Islet precursor cell (in vitro differentiated cells): ENCODE results near the gene FCF1.
A peak's percentile ranks its signal among the peaks of the same experiment; 100 is the strongest.
"Not testable (repeated sequence)": the region's sequence is repeated elsewhere in the genome, so short reads cannot be mapped to it uniquely, and the experiment has no call there.

Experiments
- DNase-seq: peaks from one replicate; pipeline ENCODE4 v3.0.0-alpha.2; 2018

FCF1 gene

DNA sequence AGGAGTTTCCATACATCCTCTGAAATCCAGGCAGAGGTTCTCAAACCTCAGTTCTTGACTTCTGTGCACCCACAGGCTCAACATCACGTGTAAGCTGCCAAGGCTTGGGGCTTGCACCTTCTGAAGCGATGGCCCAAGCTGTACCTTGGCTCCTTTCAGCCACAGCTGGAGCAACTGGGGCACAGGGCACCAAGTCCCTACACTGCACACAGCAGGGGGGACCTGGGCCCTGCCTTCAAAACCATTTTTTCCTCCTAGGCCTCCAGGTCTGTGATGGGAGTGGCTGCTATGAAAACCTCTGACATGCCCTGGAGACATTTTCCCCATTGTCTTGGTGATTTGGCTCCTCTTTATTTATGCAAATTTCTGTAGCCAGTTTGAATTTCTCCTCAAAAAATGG is 10.7 kb upstream of the FCF1 start:
- no peak for DNase-seq

DNA sequence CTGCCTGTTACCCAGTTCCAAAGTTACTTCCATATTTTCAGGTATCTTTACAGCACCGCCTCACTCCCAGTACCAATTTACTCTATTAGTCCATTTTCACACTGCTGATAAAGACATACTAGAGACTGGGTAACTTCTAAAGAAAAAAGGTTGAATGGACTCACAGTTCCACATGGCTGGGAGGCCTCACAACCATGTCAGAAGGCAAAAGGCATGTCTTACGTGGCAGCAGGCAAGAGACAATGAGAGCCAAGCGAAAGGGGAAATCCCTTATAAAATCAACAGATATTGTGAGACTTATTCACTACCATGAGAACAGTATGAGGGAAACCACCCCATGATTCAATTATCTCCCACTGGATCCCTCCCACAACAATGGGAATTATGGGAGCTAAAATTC is 9.9 kb upstream of the FCF1 start:
- DNase-seq, result no peak

DNA sequence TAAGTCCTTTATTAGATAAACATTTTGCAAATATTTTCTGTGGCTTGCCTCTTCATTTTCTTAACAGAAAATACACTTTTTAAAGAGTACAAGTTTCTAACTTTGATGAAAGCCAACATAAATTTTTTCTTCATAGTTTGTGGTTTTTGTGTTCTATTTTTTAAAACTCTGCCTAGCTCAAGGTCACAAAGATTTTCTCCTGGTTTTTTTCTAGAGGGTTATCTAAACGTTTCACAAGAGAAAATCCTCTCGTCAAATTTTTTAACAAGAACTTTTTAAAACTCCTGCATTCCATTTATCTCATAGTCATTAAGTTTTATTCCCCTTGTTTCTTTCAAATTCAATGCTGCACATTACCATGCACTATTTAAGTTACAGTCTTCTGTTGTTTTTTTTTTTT is 8.3 kb upstream of the FCF1 start:
- no peak for DNase-seq

DNA sequence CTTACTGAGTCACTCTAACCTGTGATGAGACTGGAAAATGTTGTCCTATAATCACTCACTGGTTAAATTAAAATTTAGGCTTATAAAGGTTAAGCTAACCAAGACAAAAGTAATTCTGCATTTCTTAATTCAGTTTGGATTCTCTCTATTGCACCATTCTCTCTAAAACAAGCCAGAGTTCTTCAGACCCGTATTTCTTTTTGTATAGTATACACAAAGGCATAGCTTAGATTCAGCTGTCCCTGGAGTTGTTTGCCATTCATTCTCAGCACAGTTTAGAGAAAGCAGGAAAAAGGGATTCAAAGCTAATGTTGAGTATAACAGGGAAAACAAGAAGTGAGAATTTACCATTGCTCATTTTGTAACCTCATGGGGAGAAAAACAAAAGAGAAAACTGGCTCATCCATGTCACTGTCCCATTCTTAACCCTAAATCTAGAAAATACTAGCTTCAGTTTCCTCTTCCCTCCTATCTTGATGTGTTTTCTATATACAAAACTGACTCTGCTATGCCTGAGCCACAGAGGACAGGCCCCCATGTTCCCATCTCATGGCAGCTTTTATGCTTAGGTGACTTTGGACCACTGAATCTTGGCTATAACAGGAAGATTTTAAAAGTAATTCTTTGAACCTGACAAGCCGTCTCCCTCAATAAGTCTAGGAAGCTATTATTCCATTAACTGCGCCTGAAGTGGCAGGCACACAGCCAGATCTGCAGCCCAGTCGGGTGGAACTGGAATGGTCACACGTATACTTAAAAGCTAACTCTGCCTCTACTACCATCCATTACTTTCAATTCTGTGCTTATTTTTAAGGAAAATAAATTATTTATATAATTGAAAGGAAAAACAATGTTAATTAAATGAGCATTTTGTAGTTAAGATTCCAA is 7.1 kb upstream of the FCF1 start:
- DNase-seq, result no peak

DNA sequence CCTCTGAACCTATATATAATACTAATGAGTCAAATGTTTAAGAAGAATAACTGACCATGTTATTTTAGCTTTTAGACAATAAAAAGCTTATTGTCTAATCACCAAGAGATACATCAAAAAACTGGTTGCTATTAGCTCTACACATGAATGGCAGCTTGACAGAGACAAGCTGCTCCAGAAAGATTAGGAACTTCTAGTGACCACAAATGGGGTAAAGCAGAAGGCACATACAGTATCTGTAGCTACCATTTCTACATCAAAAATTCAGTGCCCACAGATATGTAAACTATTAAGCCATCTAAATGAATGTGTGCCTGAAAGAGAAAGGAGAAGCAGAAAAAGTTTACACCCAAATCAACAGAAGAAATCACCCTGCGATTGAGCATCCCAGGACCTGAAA is 2.5 kb upstream of the FCF1 start:
- no peak for DNase-seq

DNA sequence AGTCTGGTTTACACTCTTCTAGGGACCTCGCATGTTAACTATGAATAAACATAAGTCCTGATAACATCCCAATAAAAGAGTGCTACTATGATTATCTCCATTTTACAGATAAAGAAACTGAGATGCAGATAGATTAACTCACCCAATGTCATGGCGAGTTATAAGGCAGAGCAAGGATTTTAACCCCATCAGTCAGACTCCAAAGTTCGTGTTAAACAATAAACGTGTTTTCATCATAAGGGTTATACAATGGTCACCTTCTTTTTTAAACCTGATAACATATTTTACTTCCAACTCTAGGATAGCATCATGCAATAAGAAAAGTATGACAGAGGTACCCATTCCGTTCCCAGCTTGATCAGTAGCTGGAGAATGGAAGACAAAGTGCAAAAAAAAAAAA is 1.3 kb upstream of the FCF1 start:
- DNase-seq, result no peak

DNA sequence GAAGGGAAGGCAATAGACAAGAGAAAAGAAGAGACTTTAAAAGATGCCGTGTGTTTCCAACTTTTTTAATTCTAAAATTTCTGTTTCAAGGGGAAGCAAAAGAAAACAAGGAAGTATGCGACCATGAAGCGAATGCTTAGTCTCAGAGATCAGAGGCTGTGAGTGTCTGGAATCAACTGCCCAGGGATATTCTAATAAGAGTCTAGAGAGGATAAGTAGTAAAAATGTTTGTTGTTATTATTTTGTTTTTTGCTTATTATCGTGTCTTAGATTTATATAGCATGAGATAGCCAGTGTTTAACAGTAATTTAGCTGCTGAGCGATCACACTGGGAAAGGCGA is 421 bp downstream of the FCF1 start:
- no peak for DNase-seq

DNA sequence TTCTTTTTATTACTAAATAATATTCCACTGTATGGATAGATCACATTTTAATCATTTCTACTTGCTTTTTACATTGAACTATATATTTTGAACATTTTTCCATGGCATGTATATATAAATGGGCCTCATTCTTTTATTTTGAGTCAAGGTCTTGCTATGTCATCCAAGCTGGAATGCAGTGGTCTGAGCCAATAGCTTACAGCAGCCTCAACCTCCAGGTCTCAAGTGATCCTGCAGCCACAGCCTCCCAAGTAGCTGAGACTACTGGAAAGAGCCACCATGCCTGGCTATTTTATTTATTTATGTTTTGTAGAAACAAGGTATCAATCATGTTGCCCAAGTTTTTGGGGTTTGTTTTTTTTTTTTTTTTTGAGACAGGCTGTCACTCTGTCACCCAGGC is 7.6 kb downstream of the FCF1 start:
- no peak for DNase-seq

DNA sequence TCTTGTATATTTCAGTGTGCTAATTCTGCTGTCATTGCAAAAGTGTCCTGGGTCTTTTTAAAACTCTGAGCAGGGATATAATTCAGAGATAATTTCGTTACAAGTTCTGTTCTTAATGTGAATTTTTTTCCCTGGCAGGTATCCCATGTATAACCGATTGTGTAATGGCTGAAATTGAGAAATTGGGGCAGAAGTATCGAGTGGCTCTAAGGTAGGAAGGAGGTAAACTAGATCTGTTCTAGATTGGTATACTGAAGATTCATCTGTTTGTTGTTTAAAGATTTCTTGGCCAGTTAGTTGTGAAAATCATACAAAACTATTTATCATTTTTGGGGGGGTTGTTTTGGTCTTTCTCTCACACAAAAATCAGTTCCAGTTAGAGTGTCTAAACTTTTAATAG is 10.2 kb downstream of the FCF1 start:
- DNase-seq, result no peak

DNA sequence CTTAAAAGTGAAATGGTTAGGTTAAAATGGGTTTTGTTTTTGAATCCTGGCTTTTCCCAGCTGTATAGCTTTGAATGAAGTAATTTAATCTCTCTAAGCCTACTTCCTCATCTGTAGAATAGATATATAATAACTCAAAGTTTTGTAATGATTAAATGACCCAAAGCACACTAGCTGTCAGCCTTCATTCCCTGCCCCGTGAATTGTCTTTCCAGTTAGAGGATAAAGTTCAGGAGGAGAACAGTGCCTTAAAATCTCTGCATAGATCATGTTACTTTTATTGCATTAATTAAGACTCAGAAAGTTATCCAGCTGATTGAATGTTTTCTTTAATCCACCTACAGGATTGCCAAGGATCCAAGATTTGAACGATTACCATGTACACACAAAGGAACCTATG is 19.4 kb downstream of the FCF1 start:
- no peak for DNase-seq

DNA sequence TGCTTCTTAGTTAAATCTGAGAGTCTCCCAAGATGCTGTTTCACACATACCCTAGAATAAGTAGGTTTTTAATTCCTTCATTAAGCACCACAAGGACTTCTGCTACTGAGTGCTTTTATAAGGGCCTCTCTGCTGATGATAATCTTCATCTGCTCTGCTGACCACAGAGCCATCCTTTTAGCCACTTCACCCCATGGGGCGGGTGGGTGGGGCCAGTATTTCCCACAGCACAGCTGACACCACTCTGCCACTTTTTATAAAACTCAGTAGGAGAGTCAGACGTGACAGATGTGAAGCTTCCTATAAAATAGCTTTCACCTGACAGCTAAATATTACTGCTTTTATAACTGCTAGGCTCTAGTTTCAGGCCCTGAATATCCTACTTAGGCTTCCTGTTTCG is 20.3 kb downstream of the FCF1 start:
- no peak for DNase-seq

DNA sequence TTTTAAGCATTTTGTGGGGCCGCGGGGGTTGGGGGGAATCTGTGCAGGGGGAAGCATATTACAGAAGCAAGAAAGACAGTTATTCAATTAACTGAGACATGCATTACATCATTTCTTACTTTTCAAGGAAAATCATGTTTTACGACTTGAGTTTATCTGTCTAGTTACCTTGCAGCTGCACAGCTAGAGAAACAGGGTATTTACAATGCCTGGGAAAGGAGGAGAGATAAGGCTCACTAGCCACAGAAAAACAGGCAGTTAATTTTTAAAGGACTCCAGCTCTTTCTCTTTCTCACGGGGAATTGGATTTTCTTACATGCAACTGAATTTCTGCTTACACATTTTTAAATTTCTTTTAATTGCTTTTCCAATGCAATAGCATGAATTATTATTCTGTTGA is 22.2 kb downstream of the FCF1 start:
- DNase-seq, result no peak

DNA sequence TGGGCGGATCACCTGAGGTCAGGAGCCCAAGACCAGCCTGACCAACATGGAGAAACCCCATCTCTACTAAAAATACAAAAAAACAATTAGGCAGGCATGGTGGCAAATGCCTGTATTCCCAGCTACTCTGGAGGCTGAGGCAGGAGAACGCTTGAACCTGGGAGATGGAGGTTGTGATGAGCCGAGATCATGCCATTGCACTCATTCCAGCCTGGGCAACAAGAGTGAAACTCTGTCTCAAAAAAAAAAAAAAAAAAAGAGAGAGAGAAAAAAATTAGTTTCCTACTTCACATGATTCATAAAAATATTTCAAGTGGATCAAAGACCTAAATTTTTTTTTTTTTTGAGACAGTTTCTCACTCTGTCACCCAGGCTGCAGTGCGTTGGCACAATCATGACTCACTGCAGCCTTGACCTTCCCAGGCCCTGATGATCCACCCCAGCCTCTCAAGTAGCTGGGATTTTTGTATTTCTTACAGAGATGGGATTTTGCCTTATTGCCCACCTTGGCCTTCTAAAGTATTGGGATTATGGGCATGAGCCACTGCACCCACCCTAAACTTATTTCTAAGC is 24.9 kb downstream of the FCF1 start:
- DNase-seq, result no peak

DNA sequence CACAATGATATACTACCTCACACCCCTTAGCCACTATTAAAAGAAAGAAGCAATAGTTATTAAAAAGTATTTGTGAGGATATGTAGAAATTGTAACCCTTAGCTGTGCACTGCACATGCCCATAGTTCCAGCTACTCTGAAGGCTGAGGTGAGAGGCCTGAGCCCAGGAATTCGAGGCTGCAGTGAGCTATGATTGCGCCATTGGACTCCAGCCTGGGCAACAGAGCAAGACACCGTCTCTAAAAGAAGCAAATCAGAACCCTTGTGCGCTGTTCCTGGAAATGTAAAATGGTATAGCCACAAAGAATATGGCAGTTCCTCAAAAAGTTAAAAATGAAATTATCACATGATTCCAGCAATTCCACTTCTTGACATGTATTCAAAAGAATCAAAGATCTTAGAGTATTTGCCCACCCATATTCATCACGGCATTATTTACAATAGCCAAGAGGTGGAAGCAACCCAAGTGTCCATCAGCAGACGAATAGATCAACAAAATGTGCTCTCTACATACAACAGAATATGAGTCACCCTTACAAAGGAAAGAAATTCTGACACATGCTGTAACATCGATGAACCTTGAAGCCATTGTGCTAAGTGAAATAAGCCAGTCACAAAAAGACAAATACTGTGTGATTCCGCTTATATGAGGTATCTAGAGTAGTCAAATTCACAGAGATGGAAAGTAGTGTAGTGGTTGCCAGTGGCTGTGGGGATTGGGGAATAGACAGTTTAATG is 26.5 kb downstream of the FCF1 start:
- DNase-seq, result no peak

DNA sequence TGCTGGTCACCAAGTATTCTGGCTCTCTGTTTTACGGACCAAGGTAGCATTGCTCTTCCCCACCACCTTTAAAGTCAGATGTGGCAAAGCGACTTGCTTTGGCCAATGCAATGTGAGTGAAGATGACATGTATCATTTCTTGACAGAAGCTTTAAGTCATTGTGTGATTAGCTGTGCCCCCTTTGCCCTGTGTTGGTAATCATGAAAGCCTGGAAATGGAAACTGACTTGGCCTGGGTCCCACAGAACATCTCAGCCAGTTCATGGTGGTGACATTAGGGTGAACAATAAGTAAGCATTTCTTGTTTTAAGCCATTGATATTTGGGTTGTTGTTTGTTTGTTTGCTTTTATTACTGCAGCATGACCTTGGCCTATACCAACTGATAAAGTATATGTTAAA is 34.3 kb downstream of the FCF1 start:
- DNase-seq, result no peak

DNA sequence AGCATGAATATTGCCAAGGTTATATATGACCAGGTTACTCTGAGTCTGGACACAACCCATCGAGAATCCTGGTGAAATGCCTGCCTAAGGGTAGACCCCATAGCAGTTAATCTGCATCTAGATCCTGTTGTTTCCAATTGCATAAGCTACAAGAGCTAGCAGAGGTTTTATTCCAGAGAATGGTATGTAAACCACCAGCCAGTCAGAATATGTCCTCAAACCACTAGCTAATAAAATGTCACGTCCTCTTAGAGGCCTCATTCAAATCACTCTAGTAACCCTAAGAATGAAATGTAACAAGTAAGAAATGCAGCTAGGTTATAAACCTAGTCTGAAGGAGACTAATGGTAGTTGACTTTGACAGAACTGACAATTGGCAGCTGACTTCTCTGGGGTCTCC is 41.2 kb downstream of the FCF1 start:
- DNase-seq, result no peak

DNA sequence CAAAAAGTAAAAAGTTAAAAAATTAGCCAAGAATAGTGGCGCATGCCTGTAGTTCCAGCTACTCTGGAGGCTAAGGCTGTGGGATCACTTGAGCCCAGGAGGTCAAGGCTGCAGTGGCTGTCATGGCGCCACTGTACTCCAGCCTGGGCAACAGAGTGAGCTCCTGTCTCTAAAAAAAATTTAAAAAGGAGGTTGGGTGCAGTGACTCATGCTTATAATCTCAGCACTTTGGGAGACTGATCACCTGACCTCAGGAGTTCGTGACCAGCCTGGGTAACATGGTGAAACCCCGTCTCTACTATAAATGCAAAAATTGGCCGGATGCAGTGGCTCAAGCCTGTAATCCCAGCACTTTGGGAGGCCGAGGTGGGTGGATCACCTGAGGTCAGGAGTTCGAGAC is 42.0 kb downstream of the FCF1 start:
- no peak for DNase-seq

DNA sequence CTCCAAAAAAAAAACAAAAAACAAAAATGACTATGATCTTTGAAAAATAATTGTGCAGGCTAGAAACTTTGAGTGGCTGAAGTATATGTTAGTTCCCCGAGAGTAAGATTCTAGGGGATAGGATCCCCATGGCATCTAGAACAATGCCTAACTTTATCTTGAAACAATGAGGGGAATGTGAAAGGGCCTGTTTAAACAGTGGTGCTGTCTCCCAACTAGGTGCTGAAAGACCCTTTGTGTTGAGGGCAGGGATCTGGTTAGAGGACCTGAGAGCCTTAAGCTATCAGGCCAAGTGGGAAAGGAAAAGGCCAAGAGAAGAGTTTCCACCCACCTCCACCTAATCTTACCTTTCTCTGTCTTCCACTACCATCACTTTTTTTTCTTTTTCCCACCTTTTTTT is 43.4 kb downstream of the FCF1 start:
- DNase-seq, result no peak

DNA sequence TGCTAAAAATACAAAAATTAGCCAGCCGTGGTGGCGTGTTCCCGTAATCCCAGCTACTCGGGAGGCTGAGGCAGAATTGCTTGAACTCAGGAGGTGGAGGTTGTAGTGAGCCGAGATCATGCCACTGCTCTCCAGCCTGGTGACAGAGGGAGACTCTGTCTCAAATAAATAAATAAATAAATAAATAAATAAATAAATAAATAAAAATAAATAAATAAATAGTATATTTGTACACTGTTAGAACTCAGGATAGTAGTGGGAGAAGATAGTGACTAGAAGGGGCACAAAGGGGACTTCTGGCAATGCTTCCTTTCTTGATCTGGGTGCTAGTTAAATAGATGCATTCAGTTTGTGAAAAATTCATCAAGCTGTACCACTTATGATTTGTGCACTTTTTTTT is 45.6 kb downstream of the FCF1 start:
- DNase-seq, result not testable (repeated sequence)

DNA sequence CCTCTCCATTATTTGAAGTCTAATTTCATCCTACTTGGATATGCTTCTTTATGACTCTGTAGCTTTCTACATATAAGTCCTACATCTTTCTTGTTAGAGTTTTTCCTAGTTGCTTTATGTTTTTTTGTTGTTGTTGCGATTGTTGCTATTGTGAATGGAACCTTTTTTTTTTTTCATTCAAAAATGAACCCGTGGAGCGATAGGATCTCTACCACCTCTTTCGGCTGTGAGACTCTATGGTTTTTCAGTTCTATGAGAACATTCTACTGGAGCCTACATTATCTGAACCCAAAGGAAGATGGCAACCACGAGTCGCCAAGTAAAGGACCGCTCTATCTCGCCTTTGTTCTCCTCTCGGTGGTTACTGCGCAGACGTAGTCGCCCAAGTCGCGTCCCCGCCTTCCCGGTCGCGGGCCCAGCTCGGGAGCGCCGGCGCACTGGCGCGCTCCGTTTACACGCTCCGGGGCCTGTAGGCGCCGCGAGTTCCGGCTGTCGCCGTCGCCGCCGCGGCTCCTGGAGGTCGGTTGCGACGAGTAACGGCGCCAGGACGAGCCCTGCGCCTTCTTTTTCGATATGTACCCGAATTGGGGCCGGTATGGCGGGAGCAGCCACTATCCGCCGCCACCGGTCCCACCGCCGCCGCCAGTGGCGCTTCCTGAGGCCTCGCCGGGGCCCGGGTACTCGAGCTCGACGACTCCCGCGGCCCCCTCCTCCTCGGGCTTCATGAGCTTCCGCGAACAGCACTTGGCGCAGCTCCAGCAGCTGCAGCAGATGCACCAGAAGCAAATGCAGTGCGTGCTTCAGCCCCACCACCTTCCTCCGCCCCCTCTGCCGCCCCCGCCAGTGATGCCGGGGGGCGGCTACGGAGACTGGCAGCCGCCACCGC is 50.2 kb downstream of the FCF1 start, which contains the start of gene YLPM1:
TSS of gene YLPM1 (plus strand) at position 400 of the 886 bp plus-strand sequence. CDS start at position 574, 174 bp downstream.
- peak; percentile 96 for DNase-seq

DNA sequence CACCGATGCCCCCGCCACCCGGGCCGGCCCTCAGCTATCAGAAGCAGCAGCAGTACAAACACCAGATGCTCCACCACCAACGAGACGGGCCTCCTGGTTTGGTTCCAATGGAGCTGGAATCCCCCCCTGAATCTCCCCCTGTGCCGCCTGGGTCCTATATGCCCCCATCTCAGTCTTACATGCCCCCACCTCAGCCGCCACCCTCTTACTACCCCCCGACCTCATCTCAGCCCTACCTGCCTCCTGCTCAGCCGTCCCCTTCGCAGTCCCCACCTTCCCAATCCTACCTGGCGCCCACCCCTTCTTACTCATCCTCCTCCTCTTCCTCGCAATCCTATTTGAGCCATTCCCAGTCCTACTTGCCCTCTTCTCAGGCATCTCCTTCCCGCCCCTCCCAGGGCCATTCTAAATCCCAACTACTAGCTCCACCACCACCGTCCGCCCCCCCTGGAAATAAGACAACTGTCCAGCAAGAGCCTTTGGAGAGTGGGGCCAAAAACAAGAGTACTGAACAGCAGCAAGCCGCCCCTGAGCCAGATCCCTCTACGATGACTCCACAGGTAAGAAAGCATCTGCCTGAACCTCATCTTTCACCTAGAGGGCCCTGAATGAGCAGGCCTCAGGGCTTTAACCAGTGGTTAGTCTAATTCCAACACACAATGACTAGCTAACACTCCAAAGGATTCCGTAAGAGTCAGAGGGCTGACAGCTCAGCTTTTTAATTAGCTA is 51.0 kb downstream of the FCF1 start:
- peak; percentile 63 for DNase-seq

DNA sequence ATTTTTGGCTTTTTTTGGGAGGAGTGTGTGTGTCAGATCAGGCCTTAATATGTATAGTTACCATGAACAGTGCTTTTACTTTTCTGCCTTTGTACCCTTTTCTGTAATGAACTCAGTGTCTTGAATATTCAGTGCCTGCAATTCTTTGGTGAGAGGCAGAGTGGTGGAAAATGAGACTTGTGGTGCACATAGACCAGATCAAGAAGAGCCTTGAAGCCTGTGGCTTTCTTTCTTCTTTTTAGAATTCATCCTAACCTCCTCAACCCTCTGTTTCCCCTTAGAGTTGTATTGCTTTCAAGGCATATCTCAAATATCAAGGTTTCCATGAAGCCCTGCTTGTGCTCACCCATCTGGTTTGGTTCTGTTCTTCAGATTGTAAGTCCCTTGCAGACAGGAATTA is 52.8 kb downstream of the FCF1 start:
- DNase-seq, result no peak
